Tibial artery (tissue), 4 donors: ENCODE results near the gene TEKT5.

ENCODE experiments used
- DNase-seq, 2 donors: peaks; one replicate each; pipeline ENCODE4 v3.0.0-alpha.2; 2019
- H3K27ac ChIP-seq, 2 donors: fragments of 200-600 bp; sonication (generic) in 1 of 2; 1 replicate in 1 of 2; 2 replicates in 1 of 2; pipeline ENCODE4 v1.5.1; 2018 to 2019; ENCODE audit warnings: mild to moderate bottlenecking in 1 of 2
- H3K27me3 ChIP-seq, 2 donors: fragments of 200-600 bp; sonication (generic) in 1 of 2; one replicate each; pipeline versions ENCODE4 v1.5.1 to v1.6.0; 2016 to 2019
- H3K36me3 ChIP-seq, 3 donors: fragments of 200-600 bp; sonication (generic) in 2 of 3; one replicate each; pipeline ENCODE4 v1.5.1; 2016 to 2019; ENCODE audit warnings: mild to moderate bottlenecking in 2 of 3
- H3K4me1 ChIP-seq, 4 donors: fragments of 200-600 bp; sonication (generic) in 2 of 4; 1 replicate in 3 of 4; 2 replicates in 1 of 4; pipeline ENCODE4 v1.5.1; 2016 to 2019
- H3K4me3 ChIP-seq, 2 donors: fragments of 200-600 bp; sonication (generic) in 1 of 2; 1 replicate in 1 of 2; 2 replicates in 1 of 2; pipeline ENCODE4 v1.5.1; 2018 to 2019; ENCODE audit warnings: mild to moderate bottlenecking in 2 of 2
- H3K9me3 ChIP-seq, 3 donors: fragments of 200-600 bp; sonication (generic) in 1 of 3; one replicate each; pipeline ENCODE4 v1.5.1; 2016 to 2019
- intact Hi-C: fragments of 100-400 bp; cut with DNase I; formaldehyde crosslinking; loops from one replicate; pipeline ENCODE4 v1.15.0; 2023; ENCODE audit warnings: low total_unique reads
- TF ChIP-seq, protein P1 (sequence below), 2 experiments: fragments of 200-600 bp in 1 of 2; fragments of 450-650 bp in 1 of 2; IDR thresholded peaks; one replicate each; pipeline ENCODE4 v1.5.1; 2017 to 2019; ENCODE audit warnings: antibody characterized with exemption in 2 of 2, mild to moderate bottlenecking in 1 of 2, moderate library complexity in 1 of 2

The TEKT5 gene

DNA sequence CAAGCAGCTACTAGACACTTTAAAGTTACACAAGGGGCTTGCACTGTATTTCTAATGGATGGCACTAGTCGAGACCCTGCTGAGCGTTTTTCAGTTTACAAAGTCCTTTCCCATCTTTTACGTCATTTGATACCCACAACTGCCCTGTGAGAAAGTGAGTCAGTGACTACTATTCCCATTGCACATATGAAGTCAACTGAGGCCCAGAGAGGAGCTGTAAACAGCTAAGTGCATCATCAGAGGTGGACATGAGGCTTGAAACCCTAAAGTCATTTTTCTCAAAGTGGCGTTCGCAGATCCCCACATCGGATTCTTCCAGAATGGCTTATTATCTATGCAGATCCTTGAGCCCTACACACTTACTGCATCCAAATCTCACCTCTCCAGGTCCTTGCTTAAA lies 50.6 kb downstream of the TEKT5 start:
- Histone ChIP-seq H3K4me3 (no peak overlapping the region), H3K36me3 (no peaks in the 10 kb centered on the region), H3K4me1 (no peaks in the 10 kb centered on the region), H3K9me3 (peaks cover 0 to 4% (median 0%) of the 10 kb centered on the region in 3 donors), H3K27me3 (no peaks in the 10 kb centered on the region), H3K27ac (no peak overlapping the region)
- TF ChIP-seq, protein P1, sequence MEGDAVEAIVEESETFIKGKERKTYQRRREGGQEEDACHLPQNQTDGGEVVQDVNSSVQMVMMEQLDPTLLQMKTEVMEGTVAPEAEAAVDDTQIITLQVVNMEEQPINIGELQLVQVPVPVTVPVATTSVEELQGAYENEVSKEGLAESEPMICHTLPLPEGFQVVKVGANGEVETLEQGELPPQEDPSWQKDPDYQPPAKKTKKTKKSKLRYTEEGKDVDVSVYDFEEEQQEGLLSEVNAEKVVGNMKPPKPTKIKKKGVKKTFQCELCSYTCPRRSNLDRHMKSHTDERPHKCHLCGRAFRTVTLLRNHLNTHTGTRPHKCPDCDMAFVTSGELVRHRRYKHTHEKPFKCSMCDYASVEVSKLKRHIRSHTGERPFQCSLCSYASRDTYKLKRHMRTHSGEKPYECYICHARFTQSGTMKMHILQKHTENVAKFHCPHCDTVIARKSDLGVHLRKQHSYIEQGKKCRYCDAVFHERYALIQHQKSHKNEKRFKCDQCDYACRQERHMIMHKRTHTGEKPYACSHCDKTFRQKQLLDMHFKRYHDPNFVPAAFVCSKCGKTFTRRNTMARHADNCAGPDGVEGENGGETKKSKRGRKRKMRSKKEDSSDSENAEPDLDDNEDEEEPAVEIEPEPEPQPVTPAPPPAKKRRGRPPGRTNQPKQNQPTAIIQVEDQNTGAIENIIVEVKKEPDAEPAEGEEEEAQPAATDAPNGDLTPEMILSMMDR (IDR thresholded peaks at IDR 0.05): no peak
- DNase-seq: no peak
- intact Hi-C loops: no loop called here

DNA sequence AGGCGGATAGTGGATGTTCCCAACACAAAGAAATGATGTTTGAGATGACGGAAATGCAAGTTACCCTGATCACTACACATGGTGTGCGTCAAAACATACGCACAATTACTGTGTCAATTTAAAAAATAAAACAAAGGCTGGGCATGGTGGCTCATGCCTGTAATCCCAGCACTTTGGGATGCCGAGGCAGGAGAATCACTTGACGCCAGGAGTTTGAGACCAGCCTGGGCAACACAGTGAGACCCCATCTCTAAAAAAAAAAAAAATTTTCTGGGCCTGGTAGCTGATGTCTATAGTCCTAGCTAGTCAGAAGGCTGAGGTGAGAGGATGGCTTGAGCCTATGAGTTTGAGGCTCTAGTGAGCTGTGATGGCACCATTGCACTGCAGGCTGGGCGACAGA lies 51.8 kb downstream of the TEKT5 start:
- no peak overlapping the region for H3K27ac ChIP-seq
- DNase-seq: no peak
- no peak overlapping the region for H3K4me3 ChIP-seq
- intact Hi-C loops: no loop called here
- TF ChIP-seq, protein P1 (IDR thresholded peaks at IDR 0.05): no peak
- H3K9me3 ChIP-seq: peaks cover 0 to 4% (median 0%) of the 10 kb centered on the region in 3 donors
- no peaks in the 10 kb centered on the region for H3K4me1 ChIP-seq
- no peaks in the 10 kb centered on the region for H3K27me3 ChIP-seq
- H3K36me3 ChIP-seq: no peaks in the 10 kb centered on the region

DNA sequence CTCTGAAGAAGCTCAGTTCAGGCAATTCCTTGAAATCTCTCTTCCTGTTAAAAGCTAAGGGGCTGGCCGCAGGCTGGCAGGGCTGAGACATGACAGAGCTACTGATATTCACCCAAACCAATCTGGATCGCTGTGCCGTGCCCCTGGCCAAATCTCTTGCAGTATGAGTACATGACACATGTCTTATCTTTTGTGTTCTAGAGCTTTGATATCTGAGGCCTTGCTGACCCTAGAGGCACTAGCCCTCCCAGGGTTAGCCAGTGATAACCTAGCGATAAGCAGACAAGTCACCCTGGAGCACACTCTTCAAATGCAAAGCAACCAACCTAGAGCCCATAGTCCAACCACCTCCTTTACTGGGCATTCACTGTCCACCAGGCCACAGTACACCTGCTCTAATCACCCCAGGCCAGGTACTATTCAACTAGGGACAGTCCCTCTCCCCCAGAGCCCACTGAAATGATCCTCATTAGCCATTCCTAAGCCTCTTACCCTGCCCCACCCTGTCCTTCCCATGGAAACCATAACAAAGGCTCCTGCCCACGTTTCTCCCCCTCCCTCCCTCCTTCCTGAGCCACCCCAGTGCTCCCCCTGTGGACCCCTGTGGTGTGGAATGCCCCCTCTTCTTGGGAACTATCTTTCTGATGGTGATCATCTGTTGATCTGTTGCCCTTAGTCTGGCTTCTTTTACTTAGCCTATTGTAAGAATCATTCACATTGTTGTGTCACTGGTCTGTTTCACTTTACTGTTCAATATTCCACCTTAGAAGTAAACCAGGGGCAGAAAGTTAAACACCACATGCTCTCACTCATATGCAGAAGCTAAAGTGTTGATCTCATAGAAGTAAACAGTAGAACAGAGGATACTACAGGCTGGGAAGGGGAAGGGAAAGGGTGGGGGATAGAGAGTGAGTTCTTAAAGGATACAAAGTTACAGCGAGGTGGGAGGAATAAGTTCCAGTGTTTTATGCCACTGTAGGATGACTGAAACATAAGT lies 52.5 kb downstream of the TEKT5 start:
- Histone ChIP-seq H3K27me3 (no peaks in the 10 kb centered on the region), H3K4me1 (no peaks in the 10 kb centered on the region), H3K27ac (no peak overlapping the region), H3K36me3 (no peaks in the 10 kb centered on the region), H3K9me3 (peaks cover 0 to 4% (median 0%) of the 10 kb centered on the region in 3 donors), H3K4me3 (no peak overlapping the region)
- DNase-seq: no peak
- TF ChIP-seq, protein P1 (IDR thresholded peaks at IDR 0.05): no peak
- intact Hi-C loops: no loop called here

DNA sequence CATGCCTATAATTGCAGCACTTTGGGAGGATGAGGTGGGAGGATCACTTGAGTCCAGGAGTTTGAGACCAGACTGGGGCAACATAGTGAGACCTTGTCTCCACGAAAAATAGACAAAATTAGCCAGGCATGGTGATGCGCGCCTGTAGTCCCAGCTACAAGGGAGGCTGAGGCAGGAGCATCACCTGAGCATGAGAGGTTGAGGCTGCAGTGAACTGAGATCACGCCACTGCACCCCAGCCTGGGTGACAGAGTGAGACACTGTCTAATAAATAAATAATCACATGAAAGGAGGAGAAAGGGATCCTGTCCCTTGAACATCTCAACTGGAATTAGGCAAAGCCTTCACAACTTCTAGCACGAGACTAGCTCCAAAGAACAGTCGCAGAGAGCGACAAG lies 53.2 kb downstream of the TEKT5 start:
- H3K27ac ChIP-seq: no peak overlapping the region

DNA sequence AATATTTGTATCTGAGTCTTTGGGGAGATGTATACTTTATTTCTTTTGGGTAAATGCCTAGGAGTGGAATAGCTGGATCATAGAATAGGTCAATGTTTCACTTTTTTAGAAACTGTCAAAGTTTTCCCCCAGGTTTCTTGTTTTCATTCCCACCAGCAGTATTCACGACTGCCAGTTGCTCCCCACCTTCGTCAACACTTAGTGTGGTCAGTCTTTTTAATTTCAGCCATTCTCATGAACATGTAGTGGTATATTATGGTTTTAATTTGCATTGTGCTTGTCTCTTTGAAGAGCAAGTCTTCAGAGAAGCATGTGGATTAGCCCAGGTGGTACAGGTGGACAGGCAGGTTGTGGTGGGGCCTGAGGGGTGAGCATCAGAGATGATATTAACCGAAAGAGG lies 53.8 kb downstream of the TEKT5 start:
- H3K4me1 ChIP-seq: no peaks in the 10 kb centered on the region
- peaks cover 0 to 4% (median 0%) of the 10 kb centered on the region in 3 donors for H3K9me3 ChIP-seq
- no peak overlapping the region for H3K27ac ChIP-seq
- intact Hi-C loops: no loop called here
- no peaks in the 10 kb centered on the region for H3K27me3 ChIP-seq
- no peaks in the 10 kb centered on the region for H3K36me3 ChIP-seq
- TF ChIP-seq, protein P1 (IDR thresholded peaks at IDR 0.05): no peak
- DNase-seq: no peak
- no peak overlapping the region for H3K4me3 ChIP-seq

More for the DNA sequence above, 53.2 kb downstream of the TEKT5 start:
- no peak overlapping the region for H3K4me3 ChIP-seq
- DNase-seq: no peak
- no peaks in the 10 kb centered on the region for H3K36me3 ChIP-seq
- H3K4me1 ChIP-seq: no peaks in the 10 kb centered on the region
- intact Hi-C loops: no loop called here
- H3K27me3 ChIP-seq: no peaks in the 10 kb centered on the region
- TF ChIP-seq, protein P1 (IDR thresholded peaks at IDR 0.05): no peak
- peaks cover 0 to 4% (median 0%) of the 10 kb centered on the region in 3 donors for H3K9me3 ChIP-seq
